Activated CD8-positive, alpha-beta memory T cell treated with anti-CD3 and anti-CD28 coated beads, Interleukin-2, amount 50 U/mL, for 1 hour (primary cell): ENCODE measurements around the gene ZNF683.

ENCODE experiments used
- DNase-seq: peaks from one replicate; pipeline ENCODE4 v3.0.0-alpha.2; 2020; ENCODE audit errors: extremely low read depth

ZNF683 gene

DNA sequence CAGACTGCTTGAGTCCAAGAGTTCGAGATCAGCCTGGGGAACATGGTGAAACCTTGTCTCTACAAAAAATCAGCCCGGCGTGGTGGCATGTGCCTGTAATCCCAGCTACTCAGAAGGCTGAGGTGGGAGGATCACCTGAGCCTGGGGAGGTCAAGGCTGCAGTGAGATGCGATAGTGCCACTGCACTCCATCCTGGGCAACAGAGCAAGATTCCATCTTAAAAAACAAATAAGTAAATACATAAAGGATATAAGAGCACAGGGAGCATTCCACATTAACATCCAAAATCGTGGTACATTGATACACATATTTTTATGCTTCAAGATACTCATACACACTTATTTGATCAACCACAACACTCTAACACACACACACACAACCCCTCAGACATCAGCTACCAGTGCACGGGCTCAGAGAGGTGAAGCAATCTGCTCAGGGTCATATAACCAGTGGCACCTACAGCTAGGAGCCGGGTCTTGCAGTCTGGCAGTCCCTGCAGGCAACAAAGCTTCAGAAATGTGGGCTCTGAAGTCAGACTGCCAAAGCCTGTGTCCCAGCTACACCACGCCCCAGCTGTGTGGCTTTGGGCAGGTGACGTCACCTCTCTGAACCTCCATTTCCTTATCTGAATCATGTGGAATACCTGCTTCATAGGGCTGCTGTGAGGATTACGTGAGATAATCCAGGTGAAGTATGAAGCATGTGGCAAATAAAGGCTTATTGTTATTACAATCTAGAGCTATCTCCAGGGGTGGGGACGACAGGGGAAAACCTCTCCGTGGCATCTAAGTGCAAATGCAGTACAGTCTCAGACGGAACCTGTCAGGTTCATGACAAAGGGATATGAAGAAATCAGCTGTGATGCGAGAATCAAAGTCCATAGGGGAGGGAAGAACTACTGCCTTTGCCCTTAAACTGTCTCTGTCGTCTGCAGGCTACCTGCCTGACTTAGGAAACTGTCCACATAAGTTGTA, 13.9 kb downstream of the ZNF683 start:
- DNase-seq, result peak; percentile 80

DNA sequence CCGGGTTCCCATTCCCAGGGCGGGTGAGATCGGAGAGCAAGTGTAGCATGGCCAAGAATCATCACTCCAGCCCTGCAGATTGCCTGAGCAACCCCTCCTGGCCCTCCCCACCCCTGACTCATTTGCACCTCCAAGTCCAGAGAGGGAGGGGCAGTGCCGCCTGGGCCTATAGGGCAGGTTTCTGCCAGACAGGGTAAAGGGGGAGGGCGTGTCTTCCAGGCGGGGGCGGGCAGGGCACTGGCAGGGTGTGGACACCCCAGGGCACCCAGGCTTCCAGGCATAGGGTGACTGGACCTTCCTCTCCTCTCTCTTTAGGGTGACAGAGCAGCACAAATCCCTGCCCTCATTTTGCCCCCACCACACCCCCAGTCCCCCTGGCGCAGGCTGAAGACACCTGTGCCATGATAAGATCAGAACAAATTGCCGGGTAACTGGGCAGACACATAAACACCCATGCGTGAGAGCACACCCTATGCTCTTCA, 15.4 kb downstream of the ZNF683 start:
- DNase-seq, result no peak

DNA sequence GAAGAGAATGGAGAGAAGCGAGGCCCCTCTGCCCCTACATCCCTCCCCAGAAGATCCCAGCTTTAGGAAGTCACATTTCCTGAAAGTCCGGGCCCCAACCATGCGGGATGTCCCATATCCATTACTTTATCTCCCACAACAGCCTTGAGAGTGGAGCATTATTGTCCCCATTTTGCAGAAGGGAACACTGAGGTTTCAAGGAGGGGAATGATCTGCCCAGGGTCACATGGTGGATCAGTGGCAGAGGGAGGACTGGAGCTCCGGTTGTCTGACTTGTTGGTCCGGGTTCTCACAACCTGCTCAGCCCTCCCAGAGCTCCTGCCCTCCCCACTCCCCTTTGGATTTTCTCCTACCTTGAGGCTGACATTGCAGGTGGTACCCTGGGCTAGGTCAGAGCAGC, 16.4 kb downstream of the ZNF683 start:
- no peak for DNase-seq

DNA sequence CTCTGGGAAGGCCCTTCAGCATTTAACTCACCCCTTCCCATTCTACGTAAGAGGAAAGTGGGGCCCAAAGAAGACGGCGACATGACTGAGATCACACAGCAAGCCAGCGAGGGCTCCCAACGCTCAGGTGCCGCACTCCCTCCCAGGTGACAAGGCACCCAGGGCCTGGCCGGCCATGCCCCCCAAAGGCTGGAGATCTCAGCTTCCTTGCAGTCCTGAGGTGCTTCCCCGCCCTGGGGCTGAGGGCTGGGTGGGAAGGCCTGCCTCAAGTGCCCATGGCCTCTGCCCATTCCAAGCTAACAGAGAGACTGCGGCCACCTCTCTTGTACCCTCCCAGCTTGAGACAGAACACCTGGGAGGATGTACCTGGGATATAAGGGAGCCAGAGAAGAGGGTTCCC, 17.6 kb downstream of the ZNF683 start:
- no peak for DNase-seq

DNA sequence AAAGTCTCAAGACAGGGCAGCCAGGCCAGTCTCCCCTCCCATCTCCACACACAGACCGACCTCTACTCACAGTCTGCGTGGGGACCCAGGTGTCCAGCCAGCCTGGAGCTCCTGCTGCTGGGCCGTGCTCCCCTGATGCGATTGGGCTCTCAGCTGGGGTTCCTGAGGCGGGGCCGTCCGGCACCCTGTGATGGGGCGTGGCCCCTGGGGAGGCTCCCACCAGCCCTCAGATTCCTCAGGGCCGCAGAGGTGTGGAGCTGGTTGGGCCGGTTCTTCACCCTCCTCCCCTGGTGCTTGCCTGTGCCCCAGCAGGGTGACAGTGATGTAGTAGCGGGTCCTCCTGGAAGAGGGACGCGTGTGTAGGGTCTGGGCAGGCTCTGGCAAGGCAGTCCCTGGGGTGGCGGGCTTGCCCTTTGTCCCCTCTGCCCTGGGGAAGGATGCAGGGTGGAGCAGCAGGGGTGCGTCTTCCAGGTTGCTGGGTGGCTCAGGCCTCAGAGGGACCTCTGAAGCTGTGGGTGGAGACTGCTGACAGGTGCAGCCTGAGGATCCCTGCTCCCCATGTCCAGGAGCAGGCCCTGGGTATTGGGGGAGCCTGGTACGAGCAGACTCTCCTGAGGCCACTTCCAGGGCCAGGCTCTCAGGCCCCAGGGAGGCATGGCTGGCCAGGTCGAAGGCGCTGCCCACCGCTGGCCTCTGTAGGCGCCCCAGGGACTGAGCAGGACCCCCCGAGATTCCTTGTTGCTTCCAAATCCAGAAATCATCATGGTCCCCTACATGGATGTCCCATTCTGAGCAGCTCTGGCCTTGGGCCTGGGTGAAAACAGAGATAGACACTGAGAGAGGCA, 18.4 kb downstream of the ZNF683 start, which contains the start of gene CRYBG2:
CRYBG2 (minus strand) TSS at position 155 of the 845 bp plus-strand sequence. CDS start 7,473 bp downstream, outside the sequence.
- no peak for DNase-seq

DNA sequence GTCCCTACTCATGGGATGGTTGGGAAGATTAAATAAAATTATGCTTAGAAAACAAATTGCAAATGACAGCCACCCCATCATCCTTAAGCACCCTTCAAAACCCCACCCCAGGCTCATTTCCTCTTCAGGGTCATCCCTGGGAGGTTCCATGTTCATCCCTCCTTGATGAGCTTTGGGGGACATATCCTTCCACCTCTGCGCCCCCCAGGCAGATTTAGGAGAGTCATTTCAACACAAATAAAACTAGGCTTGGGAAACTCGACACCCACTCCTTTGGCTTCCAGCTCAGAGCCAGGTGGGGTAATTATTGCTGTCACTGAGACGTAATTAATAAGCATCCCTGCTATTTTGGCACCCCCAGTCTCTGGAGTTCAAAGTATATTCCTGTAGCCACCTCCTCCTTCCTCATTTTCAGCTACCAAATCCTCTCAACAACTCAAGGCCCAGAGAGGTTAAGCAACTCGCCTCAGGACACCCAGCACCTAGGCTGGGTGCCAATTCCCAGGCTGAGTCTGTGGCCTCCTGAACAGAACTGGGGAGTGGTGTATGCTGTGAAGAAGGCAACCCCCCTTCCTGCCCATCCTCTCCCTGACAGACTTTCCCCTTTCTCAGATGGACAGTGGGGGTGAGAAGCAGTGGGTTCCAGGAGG, 19.2 kb downstream of the ZNF683 start:
- DNase-seq, result no peak

DNA sequence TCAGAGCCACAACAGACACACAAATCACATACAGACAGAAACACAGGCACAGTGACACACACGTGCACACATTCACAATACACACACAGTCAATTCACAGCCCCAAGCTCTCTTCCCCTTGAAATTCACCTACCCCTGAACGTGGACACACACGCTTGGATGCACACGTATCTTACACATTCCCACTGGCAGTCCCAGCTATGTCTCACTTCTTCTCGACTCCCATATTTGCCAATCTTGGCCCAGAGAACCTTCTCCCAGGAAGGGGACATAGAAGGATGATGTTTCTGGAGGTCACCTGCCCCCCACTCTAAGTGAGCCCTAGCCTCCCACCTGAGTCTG, 20.2 kb downstream of the ZNF683 start:
- no peak for DNase-seq

DNA sequence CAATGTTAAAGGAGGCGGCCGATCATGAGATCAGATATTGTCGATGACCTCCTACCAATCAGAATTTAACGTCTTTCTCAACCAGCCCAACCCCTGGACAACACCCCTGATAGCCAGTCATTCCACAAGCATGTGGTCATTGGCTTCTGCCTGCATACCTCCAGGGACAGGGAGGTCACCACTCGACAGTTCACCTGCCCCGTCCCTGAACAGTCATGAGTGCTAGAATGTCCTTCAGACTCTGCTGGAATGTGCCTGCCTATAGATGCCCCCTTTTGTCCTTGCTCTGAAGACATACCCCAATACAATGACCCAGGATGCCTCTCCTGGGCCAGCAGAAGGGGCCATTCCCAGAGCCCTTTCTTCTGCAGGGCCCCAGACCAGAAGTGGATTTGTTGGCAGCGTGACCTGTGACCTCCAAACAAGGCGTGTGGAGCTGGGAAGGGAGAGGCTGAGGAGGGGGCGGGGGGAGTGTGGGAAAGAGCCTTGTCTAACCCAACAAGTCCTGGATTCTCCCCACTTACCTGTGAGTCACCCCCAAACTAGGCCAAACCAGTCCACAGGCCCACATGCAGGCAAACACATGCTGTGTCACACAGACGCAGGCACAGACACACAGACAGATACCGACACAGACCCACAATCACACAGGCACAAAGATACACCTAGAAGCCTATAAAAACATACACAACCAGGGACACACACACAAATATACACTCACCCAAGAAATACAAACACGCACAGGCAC, 20.8 kb downstream of the ZNF683 start:
- DNase-seq, result no peak

DNA sequence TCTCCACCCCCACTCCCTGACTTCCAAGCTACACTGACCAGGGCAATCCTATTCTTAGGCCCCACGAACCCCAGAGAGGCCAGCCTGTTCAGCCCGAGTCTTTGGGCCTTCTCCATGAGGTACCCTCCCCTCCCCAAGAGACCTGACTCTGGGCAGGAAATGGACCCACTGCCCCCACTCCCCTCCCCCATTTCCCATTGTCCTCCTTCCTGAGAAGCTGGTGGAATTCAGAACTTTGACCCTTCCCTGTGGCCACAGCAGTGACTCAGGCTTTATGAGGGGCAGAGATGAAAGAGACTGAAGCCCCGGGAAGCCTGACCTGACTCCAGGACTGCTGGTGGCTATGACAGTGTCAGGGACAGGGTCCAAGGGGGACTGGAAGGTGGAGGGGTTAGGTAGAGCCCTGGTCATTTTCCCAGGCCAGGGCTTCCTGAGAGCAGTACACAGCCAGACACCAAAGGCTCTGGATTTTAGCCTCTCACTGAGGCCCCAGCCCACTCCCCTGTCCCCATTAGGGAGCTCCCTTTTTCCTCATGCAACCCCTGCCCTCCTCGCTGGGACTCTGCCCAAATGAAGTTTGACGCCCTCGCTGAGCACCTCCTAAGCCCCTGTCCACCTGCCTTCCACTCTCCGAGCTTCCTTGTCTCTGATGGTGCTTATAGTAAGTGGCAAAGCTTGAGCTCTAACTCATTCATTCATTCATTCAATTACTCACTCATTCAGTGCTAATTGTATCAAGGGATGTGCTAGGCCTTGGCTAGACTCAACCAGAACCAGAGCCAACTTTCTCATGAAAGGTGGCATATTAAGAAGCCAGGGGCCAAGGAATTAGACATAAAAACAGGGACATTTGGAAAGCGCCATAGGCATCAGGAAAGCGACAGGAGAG, 21.6 kb downstream of the ZNF683 start:
- DNase-seq, result no peak

DNA sequence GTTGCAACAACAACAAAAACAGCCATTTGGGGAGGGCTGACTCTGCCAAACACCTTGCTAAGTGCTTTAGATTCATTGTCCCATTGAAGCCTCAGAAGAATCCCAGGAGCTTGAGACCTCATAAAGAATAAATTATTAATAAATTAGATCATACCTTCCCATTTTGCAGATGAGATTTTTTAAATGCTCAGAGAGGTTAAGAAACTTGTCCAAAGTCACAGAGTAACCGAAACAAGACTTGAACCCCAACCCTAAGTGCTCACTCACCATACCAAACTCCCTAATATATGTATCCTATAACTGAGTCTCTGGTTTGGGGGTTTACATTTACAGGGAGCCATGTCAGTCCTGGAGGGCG, 22.2 kb downstream of the ZNF683 start:
- DNase-seq, result no peak

DNA sequence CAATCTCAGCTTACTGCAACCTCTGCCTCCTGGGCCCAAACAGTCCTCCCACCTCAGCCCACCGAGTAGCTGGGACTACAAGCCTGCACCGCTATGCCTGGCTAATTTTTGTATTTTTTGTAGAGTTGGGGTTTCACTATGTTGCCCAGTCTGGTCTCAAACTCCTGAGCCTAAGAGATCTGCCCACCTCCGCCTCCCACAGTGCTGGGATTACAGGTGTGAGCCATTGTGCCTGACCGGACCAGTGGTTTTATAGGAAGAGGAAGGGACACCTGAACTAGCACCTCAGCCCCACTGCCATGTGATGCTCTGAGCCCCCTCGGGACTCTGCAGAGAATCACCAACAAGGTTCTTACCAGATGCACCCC, 22.7 kb downstream of the ZNF683 start:
- DNase-seq, result no peak

DNA sequence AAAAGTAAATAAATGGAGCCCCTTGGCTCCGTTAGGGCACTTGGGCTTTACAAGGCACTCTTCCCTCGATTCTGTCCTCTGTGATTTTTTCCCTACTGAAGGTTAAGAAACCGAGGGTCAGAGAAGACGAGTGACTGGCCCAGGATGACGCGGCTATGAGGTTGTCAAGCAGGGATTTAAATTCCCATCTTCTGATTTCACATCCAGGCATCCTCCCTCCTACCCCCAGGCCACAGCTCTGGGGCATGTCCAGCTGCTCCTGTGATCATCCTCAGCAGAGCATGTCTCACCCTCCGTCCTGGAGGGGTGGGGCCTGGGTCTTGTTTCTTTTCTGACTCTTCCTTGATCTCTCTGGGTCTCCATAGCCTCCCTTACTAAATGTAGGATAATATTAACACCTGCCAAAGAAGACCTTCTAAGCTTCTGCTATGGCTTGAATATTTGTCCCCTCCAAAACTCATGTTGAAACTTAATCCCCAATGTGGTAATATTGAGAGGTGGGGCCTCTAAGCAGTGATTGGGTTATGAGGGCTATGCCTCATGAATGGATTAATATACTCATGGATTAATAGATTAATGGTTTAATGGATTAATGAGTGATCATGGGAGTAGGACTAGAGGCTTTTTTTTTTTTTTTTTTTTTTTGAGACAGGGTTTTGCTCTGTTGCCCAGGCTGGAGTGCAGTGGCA, 23.2 kb downstream of the ZNF683 start:
- DNase-seq, result no peak

DNA sequence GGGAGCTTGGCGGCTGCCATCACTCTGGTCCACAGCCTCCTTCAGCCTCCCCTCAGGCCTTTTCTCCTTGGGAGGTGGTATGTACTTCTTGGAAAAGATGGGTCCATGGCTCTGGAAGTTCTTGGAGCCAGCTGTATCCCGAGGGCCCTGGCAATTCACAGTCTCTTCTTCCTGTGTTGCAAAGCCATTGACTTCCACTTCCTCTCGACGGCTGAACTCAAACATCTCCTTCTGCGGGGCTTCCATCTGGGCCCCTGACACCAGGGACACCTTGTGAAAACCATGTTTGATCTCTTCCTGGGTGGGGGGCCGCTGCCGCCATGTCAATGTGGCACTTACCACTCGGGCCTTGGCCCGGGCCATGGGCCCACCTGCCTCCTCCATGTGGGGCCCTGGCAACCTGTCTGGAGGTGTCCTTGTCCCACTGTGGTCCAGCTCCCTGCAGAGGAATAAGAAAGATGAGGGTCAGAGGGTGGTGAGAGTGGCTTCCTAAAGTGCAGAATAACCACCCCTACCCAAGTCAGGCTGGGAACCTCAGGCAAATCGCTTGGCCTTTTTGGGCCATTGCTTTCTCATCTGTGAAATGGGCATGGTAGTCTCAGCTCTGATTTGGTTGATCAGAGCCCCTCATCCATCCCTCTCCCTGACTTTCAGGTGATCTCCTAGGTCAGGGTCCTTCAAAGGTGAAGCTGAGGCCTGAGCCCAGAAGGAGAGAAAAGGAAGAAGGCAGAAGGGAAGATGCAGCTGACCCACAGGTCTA, 26.1 kb downstream of the ZNF683 start:
- DNase-seq, result no peak

DNA sequence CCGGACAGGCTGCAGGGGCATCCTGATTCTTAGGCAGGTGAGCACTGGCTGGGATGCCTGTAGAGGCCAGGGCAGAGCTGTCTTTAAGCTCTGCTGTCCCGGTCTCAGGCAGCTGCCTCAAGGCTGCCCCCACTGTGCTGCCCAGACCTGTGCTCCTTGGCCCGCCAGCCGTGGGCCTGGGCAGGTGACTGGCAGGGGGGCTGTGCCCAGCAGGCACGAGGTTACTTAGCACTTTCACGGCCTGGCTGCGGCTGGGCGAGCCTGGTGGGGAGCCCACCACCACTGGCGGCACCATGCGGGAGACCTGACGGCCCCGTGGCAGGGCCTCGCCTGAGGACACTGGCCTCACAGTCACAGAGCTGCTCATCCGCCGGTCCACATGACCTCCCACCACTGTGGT, 26.8 kb downstream of the ZNF683 start:
- DNase-seq, result no peak

DNA sequence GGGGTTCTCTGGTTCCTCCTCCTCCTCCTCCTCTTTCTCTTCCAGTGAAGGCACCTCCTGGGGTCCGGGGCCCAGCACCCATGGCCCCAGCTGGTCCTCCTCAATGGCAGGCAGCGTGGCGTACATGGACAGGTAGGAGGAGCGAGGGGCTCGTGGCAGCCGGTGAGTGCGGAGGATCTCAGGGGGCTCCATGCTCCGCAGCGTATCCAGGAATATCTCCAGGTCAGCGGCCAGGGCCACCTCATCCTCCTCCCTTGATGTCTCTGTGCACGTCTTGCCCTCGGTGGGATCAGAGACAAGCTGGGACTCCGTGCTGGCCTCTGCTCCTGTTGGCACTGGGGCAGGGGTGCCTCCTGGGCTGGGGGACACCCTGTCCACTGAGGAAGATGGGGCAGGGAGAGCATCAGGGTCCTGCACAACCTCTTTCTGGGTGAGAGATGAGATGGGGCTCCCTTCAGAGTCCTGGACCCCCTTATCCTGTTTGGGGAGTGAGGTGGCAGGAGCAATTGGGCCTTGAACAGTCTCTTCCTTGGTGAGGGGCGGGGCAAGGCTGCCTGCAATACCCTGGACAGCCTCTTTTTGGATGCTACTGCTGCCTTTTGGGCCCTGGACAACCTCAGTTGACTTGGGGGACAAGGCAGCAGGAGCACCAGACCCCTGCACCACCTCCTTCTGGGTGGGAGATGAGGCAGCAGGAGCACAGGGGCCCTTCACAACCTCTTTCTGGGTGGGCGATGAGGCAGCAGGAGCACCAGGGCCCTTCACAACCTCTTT, 28.2 kb downstream of the ZNF683 start:
- no peak for DNase-seq

DNA sequence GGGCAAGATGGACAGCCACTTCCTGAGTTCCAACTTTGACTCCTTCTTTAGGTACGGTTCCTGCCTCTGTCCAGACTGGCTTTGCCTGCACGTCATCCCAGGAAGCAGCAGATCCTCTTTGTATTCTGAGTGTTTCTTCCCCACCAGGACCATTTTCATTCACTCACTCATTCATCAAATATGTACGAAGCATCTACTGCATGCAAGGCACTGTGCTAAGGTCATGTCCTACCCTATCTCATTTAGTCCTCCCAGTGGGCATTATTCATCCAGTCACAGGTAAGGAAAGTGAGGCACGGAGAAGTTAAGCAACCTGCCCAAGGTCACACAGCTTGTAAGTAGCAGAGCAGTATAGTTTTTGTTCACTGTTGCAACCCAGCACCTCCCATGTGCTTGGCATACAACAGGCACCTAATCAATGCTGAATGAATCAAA, 32.5 kb downstream of the ZNF683 start:
- DNase-seq, result no peak

DNA sequence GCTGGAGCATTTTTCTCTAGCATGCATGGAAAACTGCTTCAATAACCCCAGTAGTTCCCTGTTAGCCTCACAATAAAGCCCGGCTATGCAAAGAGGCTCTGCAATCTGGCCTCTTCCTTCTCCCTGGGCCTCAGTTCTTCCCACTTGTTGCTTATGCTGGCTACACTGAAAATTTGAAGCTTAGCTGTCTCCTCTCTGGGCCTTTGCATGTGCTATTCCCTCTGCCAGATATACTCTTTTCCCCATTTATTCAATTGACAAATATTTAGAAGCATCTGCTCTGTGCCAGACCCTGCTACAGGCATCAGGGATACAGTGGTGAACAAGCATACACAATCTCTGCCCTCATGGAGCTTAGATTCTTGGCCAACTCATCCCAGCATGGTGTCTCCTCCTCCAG, 33.9 kb downstream of the ZNF683 start:
- DNase-seq, result no peak

DNA sequence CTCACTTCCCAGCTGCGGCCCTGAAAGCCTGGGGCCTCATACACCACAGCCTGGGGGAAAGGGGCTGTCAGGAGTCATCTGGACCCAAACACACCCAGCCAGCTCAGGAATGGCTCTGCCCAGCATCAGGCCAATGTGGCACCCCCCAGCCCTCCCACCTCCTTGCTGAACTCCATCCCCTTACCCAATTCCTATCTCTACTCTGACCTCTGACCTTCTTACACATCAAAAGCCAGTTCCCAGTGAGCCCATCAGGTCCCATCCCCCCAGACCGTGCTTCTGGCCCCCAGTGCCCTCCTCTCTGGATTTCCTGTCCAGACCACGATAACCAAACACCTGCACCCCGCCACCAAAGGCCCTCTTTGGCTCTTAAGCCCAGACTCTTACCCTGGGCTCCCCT, 34.9 kb downstream of the ZNF683 start:
- DNase-seq, result no peak
